Testis (tissue), 3 donors: ENCODE data around the gene SIPA1L3. TPM values are rescaled to one million over a fixed set of nuclear protein-coding genes. Genes with fewer than 3 reads are reported as not detected.

Experiments used
- DNase-seq: peaks from one replicate; pipeline ENCODE4 v3.0.0-alpha.2; 2019
- H3K27ac ChIP-seq, 2 donors: fragments of 200-600 bp; sonication (generic); one replicate each; pipeline ENCODE4 v1.5.1; 2019
- H3K27me3 ChIP-seq: fragments of 200-600 bp; sonication (generic); one replicate; pipeline ENCODE4 v1.5.1; 2019
- H3K36me3 ChIP-seq: fragments of 200-600 bp; sonication (generic); one replicate; pipeline ENCODE4 v1.5.1; 2017; ENCODE audit warnings: low read depth; ENCODE audit errors: missing control alignments
- H3K4me1 ChIP-seq: fragments of 200-600 bp; sonication (generic); one replicate; pipeline ENCODE4 v1.5.1; 2019
- H3K4me3 ChIP-seq, 2 donors: fragments of 200-600 bp; sonication (generic); one replicate each; pipeline ENCODE4 v1.5.1; 2017 to 2019
- H3K9me3 ChIP-seq: fragments of 200-600 bp; sonication (generic); one replicate; pipeline ENCODE4 v1.5.1; 2017
- POLR2A ChIP-seq: fragments of 450-650 bp; IDR thresholded peaks from one replicate; pipeline ENCODE4 v1.6.1; 2017; ENCODE audit warnings: antibody characterized with exemption, mild to moderate bottlenecking, moderate library complexity
- WGBS, 2 donors: methylation state at CpG; one replicate each; pipeline ENCODE4 v1.1.5; 2018; 5-methylcytosine and 5-hydroxymethylcytosine counted together
- intact Hi-C: fragments of 100-400 bp; cut with DNase I; formaldehyde crosslinking; loops from one replicate; pipeline ENCODE4 v1.15.1; 2023; ENCODE audit warnings: low total_unique reads
- polyA plus RNA-seq: library from polyadenylated mRNA; stranded (reverse); fragments of 350-450 nt; fragmentation: Illumina TruSeq; extraction: RNeasy Lipid Tissue Mini Kit (QIAGEN cat#74804); gene quantifications from one replicate; pipeline ENCODE4 v1.2.3, GENCODE V29; 2014; ENCODE audit warnings: low read depth, low replicate concordance; ENCODE audit not compliant: insufficient read depth
- total RNA-seq, 2 donors: library from RNA; depleted of rRNA; stranded (reverse); fragments of >200 nt; gene quantifications; one replicate each; pipeline ENCODE4 v1.2.3, GENCODE V29; 2016
- TF ChIP-seq, protein P1 (sequence below), 3 experiments: fragments of 450-650 bp in 2 of 3; fragments of 200-600 bp in 1 of 3; sonication (generic) in 1 of 3; IDR thresholded peaks; one replicate each; pipeline ENCODE4 v1.5.1; 2016 to 2019; ENCODE audit warnings: antibody characterized with exemption in 3 of 3, mild to moderate bottlenecking in 2 of 3, moderate library complexity in 1 of 3

SIPA1L3 gene
- total and polyA plus RNA-seq, 3 donors from 2014 or later, result 21.1 to 47.6 (median 43.7) TPM

DNA sequence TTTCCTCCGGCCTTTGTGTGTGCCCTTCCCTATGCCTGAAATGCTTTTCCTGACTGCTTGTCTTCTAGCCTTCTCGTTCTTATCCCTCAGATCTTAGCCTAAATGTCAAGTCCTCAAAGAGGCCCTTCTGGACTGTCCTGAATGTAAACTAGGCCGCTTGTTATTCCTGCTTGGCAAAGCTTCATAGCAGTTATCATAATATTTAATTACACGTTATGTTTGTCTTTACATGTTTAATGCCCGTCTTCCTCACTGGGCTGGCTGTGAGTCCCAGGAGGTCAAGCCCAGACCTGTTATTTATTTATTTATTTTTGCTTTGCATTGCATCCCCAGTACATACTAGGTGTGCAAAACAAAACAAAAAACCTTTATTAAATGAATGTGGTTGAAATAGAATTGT lies 62.7 kb downstream of the SIPA1L3 start:
- Histone ChIP-seq H3K27me3 (no peaks in the 10 kb centered on the region), H3K4me3 (no peak overlapping the region), H3K36me3 (no peaks in the 10 kb centered on the region), H3K4me1 (no peaks in the 10 kb centered on the region), H3K27ac (no peak overlapping the region), H3K9me3 (no peaks in the 10 kb centered on the region)
- WGBS, 2 donors, result 95 to 96% methylated on average over 5 of the region's 5 CpGs
- intact Hi-C loops, result no loop called here
- TF ChIP-seq POLR2A, result no peak
- TF ChIP-seq, protein P1, sequence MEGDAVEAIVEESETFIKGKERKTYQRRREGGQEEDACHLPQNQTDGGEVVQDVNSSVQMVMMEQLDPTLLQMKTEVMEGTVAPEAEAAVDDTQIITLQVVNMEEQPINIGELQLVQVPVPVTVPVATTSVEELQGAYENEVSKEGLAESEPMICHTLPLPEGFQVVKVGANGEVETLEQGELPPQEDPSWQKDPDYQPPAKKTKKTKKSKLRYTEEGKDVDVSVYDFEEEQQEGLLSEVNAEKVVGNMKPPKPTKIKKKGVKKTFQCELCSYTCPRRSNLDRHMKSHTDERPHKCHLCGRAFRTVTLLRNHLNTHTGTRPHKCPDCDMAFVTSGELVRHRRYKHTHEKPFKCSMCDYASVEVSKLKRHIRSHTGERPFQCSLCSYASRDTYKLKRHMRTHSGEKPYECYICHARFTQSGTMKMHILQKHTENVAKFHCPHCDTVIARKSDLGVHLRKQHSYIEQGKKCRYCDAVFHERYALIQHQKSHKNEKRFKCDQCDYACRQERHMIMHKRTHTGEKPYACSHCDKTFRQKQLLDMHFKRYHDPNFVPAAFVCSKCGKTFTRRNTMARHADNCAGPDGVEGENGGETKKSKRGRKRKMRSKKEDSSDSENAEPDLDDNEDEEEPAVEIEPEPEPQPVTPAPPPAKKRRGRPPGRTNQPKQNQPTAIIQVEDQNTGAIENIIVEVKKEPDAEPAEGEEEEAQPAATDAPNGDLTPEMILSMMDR (IDR thresholded peaks at IDR 0.05), result no peak
- DNase-seq, result no peak

DNA sequence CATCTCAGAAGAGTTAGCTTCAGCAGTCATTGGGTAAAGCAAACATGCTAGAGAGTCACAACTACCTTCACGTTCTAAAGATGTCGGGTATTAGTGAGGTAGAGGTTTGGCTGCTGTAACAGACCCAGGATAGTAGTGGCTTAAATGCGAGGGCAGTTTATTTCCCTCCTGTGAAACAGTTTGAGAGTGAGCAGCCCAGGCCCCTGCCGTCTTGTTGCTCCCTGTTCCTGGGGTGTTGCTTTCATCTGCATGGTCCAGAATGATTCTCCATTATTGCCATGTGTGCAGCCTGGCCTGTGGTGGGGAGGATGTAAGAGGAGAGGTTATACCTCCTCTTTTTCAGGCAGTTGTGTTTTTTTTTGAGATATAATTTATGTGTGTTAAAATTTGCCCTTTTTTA lies 63.7 kb downstream of the SIPA1L3 start:
- no peaks in the 10 kb centered on the region for H3K4me1 ChIP-seq
- no peak for DNase-seq
- no peaks in the 10 kb centered on the region for H3K27me3 ChIP-seq
- no peak overlapping the region for H3K4me3 ChIP-seq
- WGBS, 2 donors, result 98 to 100% methylated on average over 2 to 4 of the region's 4 CpGs
- intact Hi-C loops, result no loop called here
- H3K36me3 ChIP-seq, result no peaks in the 10 kb centered on the region
- TF ChIP-seq, protein P1 (IDR thresholded peaks at IDR 0.05), result no peak
- TF ChIP-seq POLR2A, result no peak
- H3K27ac ChIP-seq, result no peak overlapping the region
- no peaks in the 10 kb centered on the region for H3K9me3 ChIP-seq

DNA sequence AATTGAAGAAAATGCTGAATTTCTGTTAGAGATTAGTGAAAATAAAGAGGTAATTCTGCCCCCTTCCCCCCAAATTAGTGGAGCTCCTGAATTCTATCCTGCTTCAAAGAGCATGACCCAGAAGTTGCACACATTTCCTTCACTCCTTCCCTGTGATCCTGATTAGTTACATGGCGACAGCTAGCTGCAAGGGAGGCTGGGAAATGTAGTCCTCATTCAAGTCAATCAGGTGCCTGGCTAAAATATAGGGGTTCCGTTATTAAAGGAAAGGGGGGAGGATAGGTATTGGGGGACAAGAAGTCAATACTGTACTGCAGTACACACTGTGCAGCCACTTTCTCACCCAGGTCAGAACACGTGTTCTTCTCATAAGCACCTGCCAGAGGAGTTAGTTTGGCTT lies 65.8 kb downstream of the SIPA1L3 start:
- Histone ChIP-seq H3K36me3 (no peaks in the 10 kb centered on the region), H3K4me3 (no peak overlapping the region), H3K27ac (no peak overlapping the region), H3K4me1 (no peaks in the 10 kb centered on the region), H3K27me3 (no peaks in the 10 kb centered on the region), H3K9me3 (no peaks in the 10 kb centered on the region)
- WGBS, 2 donors, result 94 to 96% methylated on average over 3 of the region's 3 CpGs
- no peak for TF ChIP-seq POLR2A
- TF ChIP-seq, protein P1 (IDR thresholded peaks at IDR 0.05), result no peak
- intact Hi-C loops, result no loop called here
- DNase-seq, result no peak

DNA sequence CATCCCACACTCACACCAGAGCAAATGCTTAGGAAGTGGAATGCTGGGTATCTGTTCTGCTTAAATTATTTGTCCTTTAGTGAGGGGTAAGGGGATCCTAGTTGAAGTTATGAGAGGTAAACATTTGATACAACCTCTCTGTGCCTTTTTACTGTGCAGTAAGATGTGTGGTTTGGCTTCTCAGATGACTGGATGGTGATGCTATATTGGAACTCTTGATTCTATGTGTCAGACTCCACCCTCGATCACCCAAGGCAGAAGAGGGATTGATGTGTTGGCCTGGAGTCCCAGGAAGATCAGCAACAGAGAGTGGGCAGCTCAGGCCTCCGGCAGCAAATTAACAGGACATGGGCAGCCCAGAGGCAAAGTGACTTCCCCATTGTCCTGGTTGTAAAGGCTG lies 66.7 kb downstream of the SIPA1L3 start:
- 82 to 88% methylated on average over 2 of the region's 2 CpGs for WGBS, 2 donors
- H3K27me3 ChIP-seq, result no peaks in the 10 kb centered on the region
- no peaks in the 10 kb centered on the region for H3K36me3 ChIP-seq
- no peak overlapping the region for H3K27ac ChIP-seq
- H3K4me1 ChIP-seq, result no peaks in the 10 kb centered on the region
- intact Hi-C loops, result no loop called here
- TF ChIP-seq, protein P1 (IDR thresholded peaks at IDR 0.05), result no peak
- no peak for TF ChIP-seq POLR2A
- H3K9me3 ChIP-seq, result no peaks in the 10 kb centered on the region
- H3K4me3 ChIP-seq, result no peak overlapping the region
- no peak for DNase-seq

DNA sequence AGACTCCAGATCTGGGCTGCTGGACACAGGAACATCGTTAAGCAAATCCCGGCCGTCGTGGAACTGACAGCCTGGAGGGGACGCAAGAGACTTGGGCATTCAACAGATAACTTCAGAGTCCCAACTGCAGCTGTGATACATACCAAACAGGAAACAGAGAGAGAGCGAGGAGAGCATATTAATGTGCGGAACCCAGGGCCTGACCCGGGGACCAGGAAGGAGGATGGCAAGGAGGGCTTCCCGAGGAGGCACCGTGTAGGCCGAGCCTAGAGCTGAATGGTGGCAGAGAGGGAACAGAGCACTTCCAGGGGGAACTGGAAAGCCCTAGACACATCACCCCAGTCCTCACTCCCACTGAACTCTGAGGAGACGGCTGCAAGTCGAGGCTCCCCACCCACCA lies 68.1 kb downstream of the SIPA1L3 start:
- H3K4me3 ChIP-seq, result no peak overlapping the region
- intact Hi-C loops, result no loop called here
- H3K9me3 ChIP-seq, result no peaks in the 10 kb centered on the region
- WGBS, 2 donors, result 92 to 94% methylated on average over 13 of the region's 13 CpGs
- H3K4me1 ChIP-seq, result no peaks in the 10 kb centered on the region
- no peak for DNase-seq
- no peak overlapping the region for H3K27ac ChIP-seq
- H3K36me3 ChIP-seq, result no peaks in the 10 kb centered on the region
- no peak for TF ChIP-seq POLR2A
- TF ChIP-seq, protein P1 (IDR thresholded peaks at IDR 0.05), result no peak
- no peaks in the 10 kb centered on the region for H3K27me3 ChIP-seq
